GM18517 (cell line): Measurements from ENCODE around the gene CORO2B.
"Not testable (repeated sequence)": the region's sequence is repeated elsewhere in the genome, so short reads cannot be mapped to it uniquely, and the experiment has no call there.

Experiments used
- ATAC-seq: cut with Tn5 transposase; IDR thresholded peaks from one replicate; pipeline ENCODE4 v1.9.1; 2021; ENCODE audit warnings: mild to moderate bottlenecking, moderate library complexity; ENCODE audit not compliant: unreplicated experiment

CORO2B gene

DNA sequence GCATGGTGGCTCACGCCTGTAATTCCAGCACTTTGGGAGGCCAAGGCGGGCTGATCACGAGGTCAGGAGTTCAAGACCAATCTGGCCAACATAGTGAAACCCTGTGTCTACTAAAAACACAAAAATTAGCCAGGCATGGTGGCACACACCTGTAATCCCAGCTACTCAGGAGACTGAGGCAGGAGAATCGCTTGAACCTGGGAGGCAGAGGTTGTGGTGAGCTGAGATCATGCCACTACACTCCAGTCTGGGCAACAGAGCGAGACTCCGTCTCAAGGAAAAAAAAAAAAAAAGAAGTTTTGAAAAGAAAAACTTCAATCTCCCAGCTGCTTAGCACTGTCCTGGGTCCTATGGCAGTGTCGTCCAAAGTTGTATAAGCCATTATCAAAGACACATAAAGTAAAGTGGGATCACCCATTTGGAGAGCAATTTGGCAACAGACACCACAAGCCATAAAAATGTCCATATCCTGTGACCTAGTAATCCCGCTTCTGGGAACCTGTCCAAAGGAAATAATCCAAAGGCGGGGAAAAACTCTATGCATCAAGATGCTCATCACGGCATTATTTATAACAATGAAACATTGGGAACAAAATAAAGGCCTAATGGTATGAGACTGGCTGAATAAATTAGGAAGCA is 26.2 kb downstream of the CORO2B start:
- not testable (repeated sequence) for ATAC-seq

DNA sequence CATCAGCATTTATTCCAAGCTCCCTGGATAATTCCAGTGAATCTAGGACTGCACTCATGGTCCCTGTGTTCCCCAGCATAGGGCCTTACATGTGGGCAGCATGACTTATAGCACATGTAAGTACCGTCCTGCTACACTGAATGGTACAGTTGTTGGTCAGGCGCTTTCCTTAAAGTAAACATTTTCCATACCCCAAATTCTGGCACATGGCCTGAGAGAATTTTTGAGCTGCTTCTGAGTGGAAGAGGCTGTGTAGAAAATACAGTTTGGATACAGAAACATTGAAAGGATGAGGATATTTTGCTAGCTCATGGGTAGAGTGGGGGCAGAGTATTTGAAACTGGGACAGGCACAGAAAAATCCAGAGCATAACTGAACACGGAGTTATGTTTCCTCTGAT is 27.6 kb downstream of the CORO2B start:
- no peak for ATAC-seq

GRCh38 chr15:68608206-68608843 is 29.5 kb downstream of the CORO2B start:
- no peak for ATAC-seq

- no peak for ATAC-seq
Observed at GRCh38 chr15:68608844-68609232, 30.0 kb downstream of the CORO2B start.

DNA sequence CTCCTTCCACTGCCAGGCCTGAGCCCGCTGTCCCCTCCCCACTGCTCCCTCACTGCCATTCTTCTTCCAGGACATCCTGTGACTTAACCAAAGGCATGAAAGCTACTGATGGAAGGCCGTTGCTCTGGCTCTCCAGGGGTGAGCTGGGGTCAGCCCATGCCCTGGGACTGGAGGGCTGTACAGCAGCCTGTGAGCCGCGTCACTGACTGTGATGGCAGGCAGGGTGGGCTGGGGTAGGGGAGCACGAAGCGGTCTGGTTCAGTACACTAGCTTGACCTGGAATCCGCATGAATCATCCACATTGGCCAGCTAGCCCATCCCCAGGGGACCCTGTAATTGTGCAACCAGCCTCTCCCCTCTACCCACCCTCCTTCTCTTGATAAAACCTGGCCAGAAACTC is 30.8 kb downstream of the CORO2B start:
- ATAC-seq = no peak

DNA sequence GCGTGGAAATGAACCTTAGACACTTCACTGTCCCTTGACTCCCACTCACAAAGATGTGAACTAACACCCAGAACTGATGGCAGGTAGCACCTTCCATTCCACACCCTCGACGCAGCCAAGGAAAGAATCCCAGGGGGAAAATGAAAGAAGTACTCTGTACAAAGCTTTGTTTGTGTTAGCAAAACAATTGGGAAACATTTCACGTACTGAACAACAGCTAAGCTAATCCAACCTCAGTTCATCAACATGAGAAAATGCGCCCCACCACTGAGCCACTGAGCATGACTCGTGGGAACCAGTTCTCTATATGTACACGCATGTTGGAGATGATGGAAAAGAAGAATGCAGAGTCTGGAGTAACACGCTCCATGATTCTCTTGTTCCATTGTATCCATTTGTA is 32.0 kb downstream of the CORO2B start:
- no peak for ATAC-seq

DNA sequence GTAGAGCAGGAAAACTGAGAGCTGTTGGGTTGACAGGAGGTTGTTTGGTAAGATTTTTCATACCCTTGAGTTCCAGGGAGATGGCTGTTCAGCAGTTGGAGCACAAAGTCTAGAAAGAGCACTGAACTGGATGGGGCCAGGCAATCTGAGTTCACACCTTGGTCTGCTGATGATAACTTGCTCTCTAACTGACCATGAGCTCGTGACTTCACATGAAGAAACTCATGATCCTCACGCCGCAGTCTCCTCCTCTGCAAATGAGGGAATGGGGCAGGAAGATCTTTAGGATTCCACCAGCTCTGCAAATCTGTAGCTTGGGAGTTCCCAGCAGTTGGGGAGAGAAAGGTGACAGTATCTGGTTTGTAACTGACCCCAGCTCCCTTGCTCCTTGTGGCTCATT is 33.7 kb downstream of the CORO2B start:
- no peak for ATAC-seq

- ATAC-seq = no peak
Observed at GRCh38 chr15:68612979-68613740, 34.4 kb downstream of the CORO2B start.

DNA sequence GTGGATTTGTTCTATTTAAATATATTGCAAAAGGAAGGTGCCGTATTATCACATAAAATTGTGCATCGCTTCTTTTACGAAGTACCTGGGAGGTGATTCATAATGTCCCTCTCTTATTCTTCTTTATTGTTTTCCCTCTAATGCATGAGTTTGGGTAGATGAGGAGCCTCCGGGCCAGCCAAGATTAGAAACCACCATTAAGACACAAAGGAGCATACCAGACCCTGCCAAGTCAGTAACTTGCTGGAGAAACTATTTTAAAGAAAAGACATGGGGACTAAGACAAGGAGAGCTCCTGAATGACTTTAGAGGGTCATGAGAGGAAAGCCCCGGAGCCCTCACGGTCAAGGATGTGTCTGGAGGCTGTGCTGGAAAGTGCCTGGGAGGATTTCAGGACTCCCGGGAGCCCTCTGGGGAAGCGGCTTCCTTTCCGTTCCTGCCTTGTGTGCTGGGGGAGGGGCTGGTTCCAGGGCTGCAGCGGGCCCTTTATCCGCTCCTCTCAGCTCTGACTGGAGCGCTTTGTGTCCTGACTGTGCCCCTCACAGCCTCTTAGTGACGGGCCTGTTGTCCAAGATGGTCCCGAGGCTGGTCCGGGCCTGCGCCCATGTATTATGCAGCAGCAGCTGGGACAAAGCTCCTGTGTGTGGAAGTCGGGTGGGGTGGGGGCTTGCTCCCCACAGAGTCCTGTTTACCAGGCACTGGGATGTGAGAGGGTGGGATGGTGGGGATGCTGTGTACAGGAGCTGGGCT is 35.7 kb downstream of the CORO2B start:
- ATAC-seq = no peak

DNA sequence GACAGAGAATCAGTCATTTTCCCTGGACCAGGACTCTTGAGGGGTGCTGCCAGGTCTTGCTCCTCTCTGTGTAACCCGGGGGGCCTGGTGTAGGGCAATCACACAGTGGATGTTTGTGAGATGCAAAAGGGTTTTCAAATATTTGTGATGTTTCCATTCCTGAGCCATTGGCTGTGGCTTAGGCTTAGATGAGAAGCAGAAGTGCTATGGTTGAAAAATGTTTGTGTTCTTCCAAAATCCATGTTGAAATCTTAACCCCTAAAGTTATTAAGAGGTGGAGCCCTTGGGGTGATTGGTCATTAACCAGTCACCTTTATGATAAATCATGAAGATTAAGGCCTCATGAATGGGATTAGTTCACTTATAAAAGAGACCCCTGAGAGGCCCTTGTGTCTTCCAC is 36.5 kb downstream of the CORO2B start:
- no peak for ATAC-seq

DNA sequence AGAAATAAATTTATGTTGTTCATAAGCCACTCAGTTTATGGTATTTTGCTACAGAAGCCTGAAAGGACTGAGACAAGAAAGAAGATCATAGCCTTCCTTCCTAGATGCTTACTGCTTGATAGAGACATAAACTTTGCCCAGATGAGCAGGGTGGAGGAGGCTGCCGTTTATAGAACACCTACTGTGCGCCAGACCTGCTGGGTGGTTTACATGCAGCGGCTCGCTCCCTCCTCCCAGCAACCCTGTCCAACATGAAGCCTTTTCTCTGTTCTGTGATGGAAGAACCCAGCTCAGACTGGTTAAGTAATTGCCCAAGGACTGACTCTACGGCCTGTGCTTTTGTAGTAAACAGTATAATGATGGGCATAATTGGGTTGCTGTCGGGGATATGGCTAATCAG is 37.0 kb downstream of the CORO2B start:
- no peak for ATAC-seq

- no peak for ATAC-seq
Observed at GRCh38 chr15:68616397-68616796, 37.6 kb downstream of the CORO2B start.

GRCh38 chr15:68617001-68617400 is 38.2 kb downstream of the CORO2B start:
- ATAC-seq = no peak

DNA sequence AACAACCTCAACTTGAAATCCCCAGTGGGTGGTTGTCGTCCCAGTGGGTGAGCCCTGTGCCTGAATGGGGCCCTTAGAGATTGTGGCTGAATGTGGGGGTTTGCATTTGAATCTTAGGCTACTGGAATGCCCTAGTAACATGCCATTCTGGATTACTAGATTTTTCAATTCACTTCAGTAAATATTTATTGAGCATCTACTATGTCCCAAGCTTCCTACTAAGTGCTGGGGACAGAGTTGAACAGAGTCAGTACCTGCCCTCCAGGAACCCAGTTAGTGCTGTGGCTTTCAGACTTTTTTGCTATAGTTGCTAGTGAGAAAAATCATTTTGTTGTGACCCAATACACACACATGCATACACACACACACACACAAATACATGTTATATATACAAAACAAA is 39.0 kb downstream of the CORO2B start:
- no peak for ATAC-seq

GRCh38 chr15:68618394-68618793 is 39.6 kb downstream of the CORO2B start:
- ATAC-seq = no peak

DNA sequence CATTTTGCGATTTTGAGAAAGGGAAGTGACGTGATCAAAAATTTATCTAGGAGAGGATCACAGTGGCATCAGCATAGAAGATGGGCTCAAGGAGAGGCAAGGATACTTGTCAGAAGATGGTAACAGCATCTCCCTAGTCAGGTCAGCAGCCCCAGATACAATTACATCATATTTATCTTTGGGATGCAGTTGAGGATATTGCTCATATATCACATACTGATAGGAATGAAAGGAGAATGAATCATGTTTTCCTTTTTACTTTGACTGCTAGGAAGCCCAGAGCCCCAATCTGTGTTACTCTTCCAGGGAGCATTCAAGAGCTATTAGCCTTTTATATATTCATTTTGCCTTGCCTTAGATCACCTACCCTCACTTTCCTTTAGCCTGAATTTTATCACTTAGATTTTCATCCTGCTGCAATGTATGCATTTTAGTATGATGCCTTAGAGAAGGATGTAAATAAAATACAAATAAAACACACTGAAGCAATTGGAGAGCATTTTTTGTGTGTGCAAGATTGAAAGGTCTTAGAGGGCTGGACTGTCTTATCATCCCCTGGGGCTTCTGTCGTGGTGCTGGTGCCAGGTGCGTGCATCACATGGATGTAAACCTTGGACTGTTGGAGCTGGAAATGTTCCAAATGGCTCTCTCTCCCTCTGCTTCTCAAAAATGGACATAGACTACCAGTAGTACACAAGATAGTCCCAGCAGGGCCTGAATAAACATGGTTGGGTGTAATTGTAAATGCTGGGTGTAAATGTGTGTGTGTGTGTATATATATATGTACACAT is 40.3 kb downstream of the CORO2B start:
- ATAC-seq = no peak

DNA sequence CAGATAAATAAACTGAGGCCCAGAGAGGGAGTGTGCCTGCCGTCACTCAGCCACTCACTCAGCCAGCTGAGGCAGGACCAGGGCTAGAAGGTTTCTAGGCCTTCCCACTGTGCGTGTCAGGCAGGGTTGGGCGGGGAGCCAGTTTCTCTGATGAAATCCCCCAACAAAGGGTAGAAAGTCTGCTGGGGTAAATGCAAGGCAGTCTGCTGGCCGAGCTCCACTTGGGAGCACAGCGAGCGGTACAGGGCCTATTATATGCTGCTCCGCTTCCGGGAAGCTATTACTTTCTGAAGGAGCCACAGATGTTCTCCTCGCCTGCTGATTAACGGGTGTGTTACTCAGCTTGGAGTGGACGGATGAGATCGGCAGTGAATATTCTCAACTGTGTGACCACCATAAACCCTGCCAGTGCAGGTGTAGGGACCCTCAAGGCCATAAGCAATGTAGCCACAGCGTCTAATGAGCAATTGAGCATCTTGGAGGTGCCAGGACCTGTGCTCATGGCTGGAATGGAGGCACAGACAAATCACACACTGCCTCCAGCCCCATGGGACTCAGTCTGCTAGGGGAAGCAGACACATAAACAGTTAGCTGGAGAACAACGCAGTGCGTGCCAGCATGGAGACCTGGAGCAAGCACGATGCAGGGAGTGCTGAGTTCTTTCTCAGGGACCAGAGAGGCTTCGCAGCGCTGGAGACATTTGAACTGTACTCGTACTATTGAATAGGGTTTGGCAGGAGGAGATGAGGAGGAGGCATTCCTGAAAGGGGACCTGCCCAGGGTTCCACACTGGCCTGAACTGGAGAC is 42.1 kb downstream of the CORO2B start:
- ATAC-seq = no peak

DNA sequence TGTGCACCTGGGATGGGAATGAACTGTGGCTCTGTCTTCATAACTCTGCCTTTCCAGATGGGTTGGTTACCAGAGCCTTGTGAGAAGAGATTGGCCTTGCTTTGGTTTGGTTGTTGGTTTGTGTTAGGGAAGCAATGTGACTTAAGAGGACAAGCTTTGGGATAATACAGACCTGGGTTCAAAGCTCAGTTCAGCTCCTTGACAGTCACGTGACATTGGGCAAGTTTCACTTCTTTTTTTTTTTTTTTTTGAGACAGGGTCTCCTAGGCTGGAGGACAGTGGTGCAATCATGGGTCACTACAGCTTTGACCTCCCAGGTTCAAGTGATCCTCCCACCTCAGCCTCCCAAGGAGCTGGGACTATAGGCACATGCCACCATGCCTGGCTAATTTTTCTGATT is 42.7 kb downstream of the CORO2B start:
- ATAC-seq = no peak

DNA sequence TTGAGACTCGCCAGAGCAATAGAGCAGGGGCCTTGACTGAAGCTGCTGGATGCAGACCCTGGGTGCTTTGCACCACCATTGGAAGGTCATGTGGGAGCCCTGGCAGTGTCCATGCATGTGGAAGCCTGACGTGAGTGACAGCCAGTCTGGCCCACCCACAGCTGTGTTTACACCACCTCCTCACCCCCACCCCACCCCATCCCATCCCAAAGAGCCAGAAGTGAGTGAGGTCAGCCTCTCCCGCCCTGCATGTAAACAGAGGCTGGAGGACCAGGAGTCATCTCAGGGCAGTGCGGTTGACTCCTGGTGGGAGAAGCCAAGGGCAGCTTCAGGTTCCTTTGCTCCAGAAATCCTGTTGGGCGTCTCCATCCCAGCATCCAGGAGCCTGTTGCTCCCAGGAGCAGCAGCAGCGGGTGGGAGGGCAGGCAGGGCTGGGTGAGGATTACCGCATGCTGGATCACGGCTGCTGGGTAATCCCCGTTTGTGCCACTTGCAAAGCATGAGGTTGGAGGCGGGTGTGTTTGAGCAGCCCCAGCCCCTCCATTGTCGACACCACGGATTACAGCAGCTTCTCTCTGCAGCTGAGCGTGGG is 44.6 kb downstream of the CORO2B start:
- no peak for ATAC-seq

- ATAC-seq = no peak
Observed at GRCh38 chr15:68625853-68626252, 47.1 kb downstream of the CORO2B start.
